ENCODE results near the gene EIF3A. TPM values are rescaled to one million over a fixed set of nuclear protein-coding genes. Genes with fewer than 3 reads are reported as not detected.

EIF3A gene
- total RNA-seq, 2 donors from 2014 or later: 77.1 to 88.0 TPM

GRCh38 chr10:119087271-119087882, 6.8 kb upstream of the EIF3A start:
- Histone ChIP-seq H3K4me1 (replicated peaks) (no peaks in the 10 kb centered on the region), H3K27ac (no peak overlapping the region), H3K9me3 (no peaks in the 10 kb centered on the region), H3K36me3 (no peaks in the 10 kb centered on the region), H3K4me3 (no peak overlapping the region), H3K27me3 (replicated peaks; ENCODE audit: insufficient read depth) (no peaks in the 10 kb centered on the region)
- intact Hi-C loops (cut with DNase I): no loop called here
- 30% methylated on average over 4 of the region's 4 CpGs for WGBS
- no peak for TF ChIP-seq CTCF (IDR thresholded peaks at IDR 0.05)
- TF ChIP-seq POLR2A (IDR thresholded peaks at IDR 0.05): no peak
- TF ChIP-seq POLR2AphosphoS5 (IDR thresholded peaks at IDR 0.05): no peak
- DNase-seq (ENCODE audit: low spot score): no peak

GRCh38 chr10:119084896-119085295, 4.3 kb upstream of the EIF3A start:
- no peak for DNase-seq (ENCODE audit: low spot score)

GRCh38 chr10:119079599-119080520, 757 bp downstream of the EIF3A start:
- Histone ChIP-seq H3K36me3 (no peaks in the 10 kb centered on the region), H3K4me3 (peak overlapping the region; percentile 59 to 98), H3K4me1 (replicated peaks) (peaks cover 4% of the 10 kb centered on the region), H3K27ac (peak overlapping the region; percentile 90 to 97), H3K27me3 (replicated peaks; ENCODE audit: insufficient read depth) (no peaks in the 10 kb centered on the region), H3K9me3 (no peaks in the 10 kb centered on the region)
- TF ChIP-seq POLR2AphosphoS5 (IDR thresholded peaks at IDR 0.05): peak; percentile 19
- TF ChIP-seq CTCF (IDR thresholded peaks at IDR 0.05): no peak
- TF ChIP-seq POLR2A (IDR thresholded peaks at IDR 0.05): peak; percentile 52
- 1% methylated on average over 44 of the region's 48 CpGs for WGBS
- peak; percentile 60 for DNase-seq (ENCODE audit: low spot score)
- intact Hi-C loops (cut with DNase I): loop anchor here (1.0 kb wide), 1 partner anchor 24 kb away; the partner anchor contains the start of gene DENND10

More at GRCh38 chr10:119084896-119085295, 4.3 kb upstream of the EIF3A start:
- no peak overlapping the region for H3K27ac ChIP-seq
- TF ChIP-seq CTCF (IDR thresholded peaks at IDR 0.05) (no peak), POLR2AphosphoS5 (IDR thresholded peaks at IDR 0.05) (no peak), POLR2A (IDR thresholded peaks at IDR 0.05) (no peak)
- H3K9me3 ChIP-seq: no peaks in the 10 kb centered on the region
- H3K4me3 ChIP-seq: no peak overlapping the region
- no peaks in the 10 kb centered on the region for H3K36me3 ChIP-seq
- intact Hi-C loops (cut with DNase I): no loop called here
- H3K4me1 ChIP-seq (replicated peaks): no peaks in the 10 kb centered on the region
- H3K27me3 ChIP-seq (replicated peaks; ENCODE audit: insufficient read depth): no peaks in the 10 kb centered on the region
- WGBS: 92% methylated on average over 11 of the region's 11 CpGs

- Histone ChIP-seq H3K4me1 (replicated peaks) (peaks cover 4% of the 10 kb centered on the region), H3K27ac (no peak overlapping the region), H3K4me3 (peak overlapping the region; percentile 59 to 98), H3K27me3 (replicated peaks; ENCODE audit: insufficient read depth) (no peaks in the 10 kb centered on the region), H3K36me3 (no peaks in the 10 kb centered on the region), H3K9me3 (no peaks in the 10 kb centered on the region)
- intact Hi-C loops (cut with DNase I): no loop called here
- 30% methylated on average over 10 of the region's 10 CpGs for WGBS
- TF ChIP-seq POLR2AphosphoS5 (IDR thresholded peaks at IDR 0.05) (no peak), CTCF (IDR thresholded peaks at IDR 0.05) (no peak), POLR2A (IDR thresholded peaks at IDR 0.05) (no peak)
- no peak for DNase-seq (ENCODE audit: low spot score)
Measured at GRCh38 chr10:119078422-119079179, 2.0 kb downstream of the EIF3A start.

All from prostate gland (tissue), 2 donors.